HG03571 (cell line): ENCODE results near the gene XRN1.
"Not testable (repeated sequence)": the region's sequence is repeated elsewhere in the genome, so short reads cannot be mapped to it uniquely, and the experiment has no call there.

Experiments used
- ATAC-seq: cut with Tn5 transposase; IDR thresholded peaks from one replicate; pipeline ENCODE4 v1.9.1; 2021; ENCODE audit not compliant: unreplicated experiment

XRN1 gene

GRCh38 chr3:142436951-142437585 lies 10.8 kb downstream of the XRN1 start:
- ATAC-seq = no peak

DNA sequence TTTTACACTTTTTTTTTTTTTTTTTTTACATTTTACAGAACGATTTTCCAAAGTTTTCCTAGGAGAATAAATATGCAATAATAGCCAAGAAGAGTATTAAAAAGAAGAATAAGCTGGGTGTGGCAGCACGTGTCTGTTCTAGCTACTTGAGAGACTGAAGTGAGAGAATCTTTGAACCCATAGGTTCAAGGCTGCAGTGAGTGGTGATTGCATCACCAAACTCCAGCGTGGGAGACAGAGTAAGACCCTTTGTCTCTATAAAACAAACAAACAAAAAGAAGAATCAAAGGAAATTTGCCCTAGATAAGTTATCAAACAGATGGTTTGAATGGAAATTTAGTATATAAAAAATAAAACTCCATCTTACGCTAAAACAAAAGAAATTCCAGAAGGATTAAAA lies 13.3 kb downstream of the XRN1 start:
- no peak for ATAC-seq

- peak; percentile 50 for ATAC-seq
Measured at GRCh38 chr3:142433110-142433509, 14.7 kb downstream of the XRN1 start.

GRCh38 chr3:142429582-142429981 lies 18.3 kb downstream of the XRN1 start:
- ATAC-seq = no peak

GRCh38 chr3:142424754-142425153 lies 23.1 kb downstream of the XRN1 start:
- ATAC-seq = no peak

GRCh38 chr3:142418926-142419592 lies 28.8 kb downstream of the XRN1 start:
- no peak for ATAC-seq

- no peak for ATAC-seq
Measured at GRCh38 chr3:142417302-142417701, 30.5 kb downstream of the XRN1 start.

GRCh38 chr3:142400537-142400936 lies 47.3 kb downstream of the XRN1 start:
- not testable (repeated sequence) for ATAC-seq

DNA sequence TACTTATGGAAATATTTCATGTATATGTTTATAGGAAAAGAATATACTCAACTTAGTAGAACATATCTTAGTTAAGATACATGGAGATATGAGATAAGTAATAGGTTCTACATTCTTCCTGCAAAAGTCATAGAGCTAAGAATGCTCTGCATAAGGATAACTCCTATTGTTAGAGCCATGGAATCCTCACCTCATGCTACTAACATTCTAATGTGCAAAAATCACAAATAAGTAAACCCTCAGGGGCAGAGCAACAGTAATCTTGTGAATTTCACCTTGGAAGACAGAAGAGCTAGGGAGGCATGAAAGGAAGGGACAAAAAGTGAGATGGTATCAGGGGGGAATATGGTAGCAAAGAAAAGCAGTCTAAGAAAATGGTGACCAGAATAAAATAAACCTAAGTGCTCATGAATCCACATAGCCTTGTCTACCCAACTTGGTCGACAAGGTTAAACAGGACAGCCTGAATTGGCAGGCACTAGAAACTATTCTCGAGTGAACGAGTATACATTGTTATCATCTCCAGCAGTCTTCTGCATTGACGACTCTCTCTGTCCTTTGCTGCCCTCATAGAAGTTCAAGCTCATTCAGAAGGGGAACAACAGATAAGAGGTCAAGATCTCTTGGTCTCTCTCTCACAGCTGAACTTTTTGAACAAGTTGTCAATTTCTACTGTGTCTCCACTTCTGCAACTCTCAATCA lies 52.8 kb downstream of the XRN1 start:
- ATAC-seq = no peak

DNA sequence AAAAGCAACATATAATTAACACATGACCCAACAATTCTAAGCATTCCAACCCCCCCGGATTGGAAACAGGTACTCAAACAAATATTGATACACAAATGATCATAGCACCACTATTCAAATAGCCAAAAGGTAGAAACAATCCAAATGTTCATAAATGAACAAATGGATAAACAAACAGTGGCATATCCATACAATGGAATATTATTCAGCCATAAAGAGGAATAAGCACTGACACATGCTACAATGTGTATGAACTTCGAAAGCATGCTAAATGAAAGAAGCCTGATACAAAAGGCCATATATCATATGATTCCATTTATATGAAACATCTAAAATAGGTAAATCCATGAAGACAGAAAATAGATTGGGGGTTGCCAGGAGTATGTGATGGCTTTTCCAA lies 62.8 kb downstream of the XRN1 start:
- no peak for ATAC-seq

DNA sequence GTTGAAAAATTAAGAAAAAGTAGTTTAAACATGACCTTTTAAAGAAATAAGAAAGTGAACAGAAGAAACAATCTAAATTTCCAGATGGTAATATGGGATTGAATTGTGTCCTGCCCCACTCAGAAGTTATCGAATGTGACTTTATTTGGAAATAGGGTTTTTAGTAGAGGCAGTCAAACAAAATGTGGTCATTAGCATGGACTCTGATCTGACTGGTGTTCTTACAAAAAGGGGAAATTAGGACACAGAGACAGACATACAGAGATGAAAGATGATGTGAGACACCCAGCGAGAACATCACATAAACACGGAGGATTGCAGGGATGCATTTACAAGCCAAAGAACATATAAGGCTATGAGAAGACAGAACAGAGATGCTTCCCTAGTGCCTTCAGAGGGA lies 73.2 kb downstream of the XRN1 start:
- ATAC-seq = no peak

DNA sequence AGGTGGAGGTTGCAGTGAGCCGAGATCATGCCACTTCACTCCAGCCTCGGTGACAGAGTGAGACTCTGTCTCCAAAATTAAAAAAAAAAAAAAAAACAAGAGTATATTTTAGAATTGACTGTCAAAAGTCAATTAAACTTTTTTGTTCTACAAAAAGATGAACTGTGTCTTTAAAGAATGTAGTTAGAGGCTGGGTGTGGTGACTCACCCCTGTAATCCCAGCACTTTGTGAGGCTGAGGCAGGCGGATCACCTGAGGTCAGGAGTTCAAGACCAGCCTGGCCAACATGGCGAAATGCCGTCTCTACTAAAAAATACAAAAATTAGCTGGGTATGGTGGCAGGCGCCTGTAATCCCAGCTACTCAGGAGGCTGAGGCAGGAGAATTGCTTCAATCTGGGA lies 78.3 kb downstream of the XRN1 start:
- ATAC-seq = not testable (repeated sequence)

GRCh38 chr3:142366434-142366833 lies 81.4 kb downstream of the XRN1 start:
- ATAC-seq = no peak

- ATAC-seq = no peak
Measured at GRCh38 chr3:142363936-142364467, 83.8 kb downstream of the XRN1 start.

GRCh38 chr3:142363433-142363832 lies 84.4 kb downstream of the XRN1 start:
- ATAC-seq = not testable (repeated sequence)

- ATAC-seq = no peak
Measured at GRCh38 chr3:142359367-142359766, 88.5 kb downstream of the XRN1 start.

DNA sequence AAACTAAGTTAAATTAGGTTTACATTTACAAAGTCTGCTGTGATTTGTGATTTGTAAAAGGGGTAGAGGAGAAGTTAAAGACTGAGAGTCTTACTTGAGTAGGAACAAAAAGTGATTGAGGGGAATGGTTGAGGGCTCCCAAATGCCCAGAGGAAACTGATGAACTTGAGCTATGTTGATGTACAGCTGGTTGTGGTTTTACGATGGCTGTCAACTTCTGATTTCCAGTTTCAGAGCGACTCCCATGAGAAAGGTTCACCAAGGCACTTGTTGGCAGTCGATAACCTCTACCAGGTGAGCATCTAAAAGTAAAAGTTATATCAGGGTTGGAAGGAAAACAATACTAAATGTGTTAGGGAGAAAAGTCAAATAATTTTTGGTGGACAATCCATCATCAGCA lies 91.0 kb downstream of the XRN1 start:
- ATAC-seq = peak; percentile 58

DNA sequence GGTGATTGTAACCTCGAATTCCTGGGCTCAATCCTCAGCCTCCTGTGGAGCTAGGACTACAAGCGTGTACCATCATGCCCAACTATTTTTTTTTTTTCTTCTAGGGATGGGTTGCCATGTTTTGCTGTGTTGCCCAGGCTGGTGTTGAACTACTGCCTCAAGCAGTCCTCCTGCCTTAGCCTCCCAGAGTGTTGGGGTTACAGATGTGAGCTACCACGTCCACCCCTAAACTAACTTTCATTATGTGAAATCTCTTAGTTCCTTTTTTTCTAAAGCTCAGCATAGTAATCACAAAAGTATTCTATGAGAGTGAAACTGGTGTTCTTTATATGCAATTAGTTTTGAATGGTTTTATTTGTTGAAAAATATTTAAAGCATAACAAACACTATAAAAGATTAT lies 92.1 kb downstream of the XRN1 start:
- ATAC-seq = no peak

GRCh38 chr3:142354076-142354475 lies 93.8 kb downstream of the XRN1 start:
- no peak for ATAC-seq

DNA sequence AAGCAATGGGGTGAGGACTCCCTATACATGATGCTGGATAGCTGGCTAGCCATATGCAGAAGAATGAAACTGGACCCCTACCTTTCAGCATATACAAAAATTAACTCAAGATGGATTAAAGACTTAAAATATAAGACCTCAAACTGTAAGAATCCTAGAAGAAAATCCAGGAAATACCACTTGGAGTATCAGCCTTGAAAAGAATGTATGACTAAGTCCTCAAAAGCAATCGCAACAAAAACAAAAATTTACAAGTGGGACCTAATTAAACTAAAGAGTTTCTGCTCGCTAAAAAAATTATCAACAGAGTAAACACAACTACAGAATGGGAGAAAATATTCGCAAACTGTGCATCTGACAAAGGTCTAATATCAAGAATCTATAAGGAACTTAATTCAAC lies 94.3 kb downstream of the XRN1 start:
- ATAC-seq = no peak

DNA sequence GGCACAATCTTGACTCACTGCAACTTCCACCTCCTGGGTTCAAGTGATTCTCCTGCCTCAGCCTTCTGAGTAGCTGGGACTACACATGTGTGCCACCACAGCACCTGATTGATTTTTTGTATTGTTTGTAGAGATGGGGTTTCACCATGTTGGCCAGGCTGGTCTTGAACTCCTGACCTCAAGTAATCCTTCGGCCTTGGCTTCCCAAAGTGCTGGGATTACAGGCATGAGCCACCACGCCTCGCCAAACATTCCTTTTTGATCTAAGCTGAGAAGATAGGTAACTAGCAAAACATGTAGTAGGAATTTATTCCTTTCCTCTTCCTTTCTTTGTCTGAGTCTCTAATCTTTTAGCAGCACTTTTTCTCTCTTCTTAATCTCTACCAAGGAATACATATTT lies 95.1 kb downstream of the XRN1 start:
- ATAC-seq = not testable (repeated sequence)

GRCh38 chr3:142348460-142348859 lies 99.4 kb downstream of the XRN1 start:
- no peak for ATAC-seq
